ENCODE measurements around the gene ERGIC3. TPM values are rescaled to one million over a fixed set of nuclear protein-coding genes. Genes with fewer than 3 reads are reported as not detected.
A peak's percentile ranks its signal among the peaks of the same experiment; 100 is the strongest.

ERGIC3 gene
- total and polyA plus RNA-seq, 2 of the 13 experiments (the other 11 are each of a cell fraction or from before 2014, with no cell fraction given), result 407 to 670 TPM

DNA sequence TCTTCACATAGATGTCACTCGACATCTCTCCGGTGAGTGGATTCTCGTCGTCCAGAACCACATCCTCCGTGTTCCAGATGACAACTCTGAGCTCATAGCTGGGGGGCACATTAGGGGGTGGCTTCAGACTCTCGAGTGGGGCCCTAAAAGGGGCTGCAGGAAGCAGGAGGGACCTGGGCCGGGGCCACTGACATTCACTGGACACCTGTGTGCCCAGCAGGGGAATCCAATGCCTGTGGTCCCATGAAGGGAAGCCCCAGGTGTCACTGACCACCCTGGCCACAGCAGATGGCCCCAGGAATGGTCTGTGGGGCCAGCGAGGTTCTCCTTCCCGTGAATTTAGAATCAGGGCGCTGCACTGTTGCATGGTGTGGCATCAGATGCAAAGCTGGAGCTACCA is 18.7 kb downstream of the ERGIC3 start:
- BruUV-seq (replicated peaks), result no TSS peak
- 79% methylated on average over 10 of the region's 10 CpGs for WGBS (ENCODE audit: low lambda C conversion rate)
- POLR2A ChIA-PET, result interaction anchor here (0.8 to 1.6 kb wide), 3 partner anchors 55 to 75 kb away, joined by 3 to 4 read pairs (median 4); partner anchors contain the start of gene SPAG4
- H3K27me3 ChIP-seq (ENCODE audit: control insufficient read depth in 1 of 2, insufficient read depth in 2 of 2, low read length in 2 of 2), result no peaks in the 10 kb centered on the region
- H3K4me2 ChIP-seq (ENCODE audit: low read depth, low read length), result no peak overlapping the region
- H4K20me1 ChIP-seq (ENCODE audit: insufficient read depth, low read length), result no peaks in the 10 kb centered on the region
- H3K9me3 ChIP-seq (ENCODE audit: low read length), result no peaks in the 10 kb centered on the region
- DNase-seq (ENCODE audit: low spot score), result no peak
- peaks cover 15 to 32% of the 10 kb centered on the region in 2 experiments for H3K36me3 ChIP-seq (replicated peaks in 1 of 2; ENCODE audit: control insufficient read depth in 1 of 2, insufficient read depth in 2 of 2, low read length in 2 of 2)
- no peak overlapping the region for H3K27ac ChIP-seq (ENCODE audit: extremely low read length, insufficient read depth, low read length)
- CTCF ChIA-PET (ENCODE audit: low intra/inter-chr PET ratio, low total read pairs), result interaction anchor here (1.3 kb wide), 1 partner anchor 323 kb away, joined by 6 read pairs; no protein-coding TSS in a partner anchor
- H3K4me1 ChIP-seq (ENCODE audit: insufficient read depth, low read length), result peaks cover 9% of the 10 kb centered on the region; the same call in 1 of the 2 replicates
- no peak overlapping the region for H2AFZ ChIP-seq (ENCODE audit: low read length)
- H3K4me3 ChIP-seq (replicated peaks in 1 of 3; ENCODE audit: insufficient read depth in 1 of 3, low read depth in 2 of 3, low read length in 3 of 3), result no peak overlapping the region
- intact Hi-C loops (cut with micrococcal nuclease; ENCODE audit: unreplicated experiment), result no loop called here
- TF ChIP-seq SNAI1 (CRISPR knock-in tag; IDR thresholded peaks at IDR 0.05; ENCODE audit: borderline replicate concordance) (no peak), ZNF333 (CRISPR knock-in tag; IDR thresholded peaks at IDR 0.05; ENCODE audit: borderline replicate concordance) (no peak), ZNF841 (CRISPR knock-in tag; IDR thresholded peaks at IDR 0.05; ENCODE audit: borderline replicate concordance) (no peak), SATB2 (CRISPR knock-in tag; IDR thresholded peaks at IDR 0.05) (no peak), ZNF280B (CRISPR knock-in tag; IDR thresholded peaks at IDR 0.05; ENCODE audit: borderline replicate concordance) (0 out of 2 replicates have a peak, but pooled peaks have one; percentile 45), RARA (CRISPR knock-in tag; IDR thresholded peaks at IDR 0.05) (no peak), SALL2 (CRISPR knock-in tag; IDR thresholded peaks at IDR 0.05) (no peak), GZF1 (CRISPR knock-in tag; IDR thresholded peaks at IDR 0.05) (no peak), ZNF674 (CRISPR knock-in tag; IDR thresholded peaks at IDR 0.05; ENCODE audit: low read depth) (no peak), ZNF619 (CRISPR knock-in tag; IDR thresholded peaks at IDR 0.05) (no peak), ELF1 (CRISPR knock-in tag; IDR thresholded peaks at IDR 0.05) (no peak), ZHX1 (CRISPR knock-in tag; IDR thresholded peaks at IDR 0.05; ENCODE audit: low read depth) (no peak), CREBL2 (CRISPR knock-in tag; IDR thresholded peaks at IDR 0.05; ENCODE audit: borderline replicate concordance) (no peak), SP140L (CRISPR knock-in tag; IDR thresholded peaks at IDR 0.05; ENCODE audit: borderline replicate concordance) (no peak), ZNF776 (CRISPR knock-in tag; IDR thresholded peaks at IDR 0.05) (0 out of 2 replicates have a peak, but pooled peaks have one; percentile 13)
- TF ChIP-seq, protein P1, sequence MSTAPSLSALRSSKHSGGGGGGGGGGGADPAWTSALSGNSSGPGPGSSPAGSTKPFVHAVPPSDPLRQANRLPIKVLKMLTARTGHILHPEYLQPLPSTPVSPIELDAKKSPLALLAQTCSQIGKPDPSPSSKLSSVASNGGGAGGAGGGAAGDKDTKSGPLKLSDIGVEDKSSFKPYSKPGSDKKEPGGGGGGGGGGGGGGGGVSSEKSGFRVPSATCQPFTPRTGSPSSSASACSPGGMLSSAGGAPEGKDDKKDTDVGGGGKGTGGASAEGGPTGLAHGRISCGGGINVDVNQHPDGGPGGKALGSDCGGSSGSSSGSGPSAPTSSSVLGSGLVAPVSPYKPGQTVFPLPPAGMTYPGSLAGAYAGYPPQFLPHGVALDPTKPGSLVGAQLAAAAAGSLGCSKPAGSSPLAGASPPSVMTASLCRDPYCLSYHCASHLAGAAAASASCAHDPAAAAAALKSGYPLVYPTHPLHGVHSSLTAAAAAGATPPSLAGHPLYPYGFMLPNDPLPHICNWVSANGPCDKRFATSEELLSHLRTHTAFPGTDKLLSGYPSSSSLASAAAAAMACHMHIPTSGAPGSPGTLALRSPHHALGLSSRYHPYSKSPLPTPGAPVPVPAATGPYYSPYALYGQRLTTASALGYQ (CRISPR knock-in tag; IDR thresholded peaks at IDR 0.05), result no peak
- H3K9ac ChIP-seq (ENCODE audit: insufficient read depth, low read depth, low read length), result no peak overlapping the region
- in situ Hi-C loops (cut with HindIII; ENCODE audit: extremely low pct_ligation_motif_present, low pct_unique_long_range_greater_than_20kb), result no loop called here
- ATAC-seq, result no peak
- no peaks in the 10 kb centered on the region for H3K79me2 ChIP-seq (ENCODE audit: insufficient read depth, low read length)
- no peak for FAIRE-seq
